T-helper 1 cell treated with Interleukin-12 subunit alpha and Interleukin-12 subunit beta and Interleukin-4 antibody, amounts not matched to agents 30 ng/mL and 1 ng/mL, for 36 hours (primary cell): ENCODE results near the gene PKDCC. TPM values are rescaled to one million over a fixed set of nuclear protein-coding genes. Genes with fewer than 3 reads are reported as not detected.

ENCODE experiments used
- intact Hi-C: fragments of 100-400 bp; cut with micrococcal nuclease; formaldehyde crosslinking; loops from one replicate; pipeline ENCODE4 v1.15.1; 2024
- total RNA-seq: library from RNA; stranded (reverse); gene quantifications from 2 replicates; pipeline ENCODE4 v1.2.3, GENCODE V29; 2022

The PKDCC gene
- total RNA-seq, 1 donor from 2014 or later, result not detected

- intact Hi-C loops, result loop anchor here (10.0 kb wide), 3 partner anchors 461 to 1321 kb away; partner anchors contain the start of gene MTA3
Observed at GRCh38 chr2:42103829-42104228, 56.0 kb downstream of the PKDCC start.

GRCh38 chr2:42104621-42105020 lies 56.8 kb downstream of the PKDCC start:
- intact Hi-C loops, result loop anchor here (10.0 kb wide), 3 partner anchors 460 to 1320 kb away; partner anchors contain the start of gene MTA3

DNA sequence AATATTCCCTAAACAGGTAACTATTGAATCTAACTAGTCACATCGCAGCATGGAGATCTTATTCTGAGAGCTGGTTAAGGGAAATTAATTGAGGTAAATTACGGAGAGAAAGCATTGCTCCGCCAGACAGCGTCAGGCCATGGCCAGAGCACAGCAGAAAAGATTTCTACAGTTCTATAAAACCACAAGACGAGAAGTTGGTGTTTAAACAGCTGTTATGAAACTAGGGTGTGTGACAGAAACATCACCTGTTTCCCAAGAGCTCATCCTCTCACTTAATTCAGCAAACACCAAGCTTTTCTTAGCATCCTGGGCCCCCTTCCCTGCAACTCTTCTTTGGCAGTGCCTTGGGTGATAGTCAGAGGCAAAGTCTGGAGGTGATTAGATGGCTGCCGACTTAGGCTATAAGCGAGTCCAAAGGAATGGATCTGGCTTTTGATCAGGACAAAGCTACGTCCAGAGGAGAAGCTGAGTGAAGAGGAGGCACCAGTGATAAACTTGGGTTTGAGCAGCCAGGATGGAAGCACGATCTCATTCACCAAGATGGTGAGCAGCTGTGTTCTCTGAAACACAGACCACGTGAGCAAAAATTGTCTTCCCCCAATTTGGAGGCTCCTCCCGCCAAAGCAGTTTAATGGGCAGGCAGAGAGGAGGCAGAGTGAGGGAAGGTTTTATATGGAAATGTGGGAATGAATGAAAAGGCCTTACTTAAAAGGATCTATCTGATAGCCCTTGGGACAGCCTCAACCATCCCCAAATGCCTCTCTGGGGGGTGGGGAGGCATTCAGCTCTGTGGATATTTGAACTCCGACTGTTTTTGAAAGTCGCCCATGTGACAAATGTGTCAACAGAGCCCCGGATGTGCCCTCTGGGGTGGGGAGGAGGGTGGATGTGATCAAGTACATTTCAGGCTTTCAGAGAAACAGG lies 57.8 kb downstream of the PKDCC start:
- intact Hi-C loops, result loop anchor here (1.0 to 10.0 kb wide), 5 partner anchors 9 to 1319 kb away; partner anchors contain the start of gene MTA3

GRCh38 chr2:42106257-42106816 lies 58.5 kb downstream of the PKDCC start:
- intact Hi-C loops, result loop anchor here (1.0 to 10.0 kb wide), 5 partner anchors 8 to 1318 kb away; partner anchors contain the start of gene MTA3

DNA sequence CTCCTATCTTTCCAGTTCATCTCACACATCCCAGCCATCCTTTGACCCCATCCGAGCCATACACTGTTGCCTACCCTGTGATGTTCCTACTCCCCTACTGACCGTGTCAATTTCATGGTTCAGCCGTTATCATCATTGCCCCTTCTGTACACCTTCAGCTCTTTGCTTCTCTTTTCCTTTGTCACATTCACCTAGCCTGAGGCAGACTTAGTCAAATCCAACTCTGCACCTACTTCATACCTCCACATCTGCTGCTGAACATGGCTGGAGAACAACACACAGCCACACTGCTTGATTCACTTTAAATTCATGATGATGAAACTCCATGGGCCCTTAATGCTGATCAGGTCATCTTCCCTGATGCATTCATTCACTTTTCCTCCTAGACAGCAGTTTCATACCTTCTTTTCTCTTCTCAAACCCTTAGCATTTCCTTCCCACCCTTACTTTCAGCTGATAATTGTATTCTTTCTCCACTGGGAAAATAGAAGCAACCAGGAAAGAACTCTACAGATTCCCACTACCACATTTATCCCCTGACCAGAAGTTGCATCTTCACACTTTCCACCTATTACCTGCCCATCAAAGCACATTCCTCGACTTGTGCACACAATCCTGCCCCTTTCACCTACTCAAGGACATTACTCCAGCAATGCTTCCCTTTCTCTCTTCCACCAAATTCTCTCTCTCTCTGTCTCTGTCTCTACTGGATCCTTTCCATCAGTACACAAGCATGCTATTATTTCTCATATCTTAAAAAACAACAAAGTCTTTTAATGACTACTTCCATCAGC lies 59.6 kb downstream of the PKDCC start:
- intact Hi-C loops, result loop anchor here (10.0 kb wide), 3 partner anchors 457 to 1317 kb away; partner anchors contain the start of gene MTA3

Other genes with a start within 250 kb of the PKDCC start
- 108 and 109 TPM in 2 replicates for gene EML4, start 121.3 kb downstream of the PKDCC start, total RNA-seq